Panc1 (cell line): ENCODE measurements around the gene DAO.

Experiments
- POLR2AphosphoS5 ChIP-seq: IDR thresholded peaks from 2 replicates; pipeline ENCODE4 v1.6.1; 2012; ENCODE audit warnings: mild to moderate bottlenecking, low read depth, low read length, moderate library complexity
- SIN3A ChIP-seq: IDR thresholded peaks from 2 replicates; pipeline ENCODE4 v1.6.1; 2012; ENCODE audit warnings: low read depth, mild to moderate bottlenecking, low read length, moderate library complexity, borderline replicate concordance; ENCODE audit not compliant: insufficient read depth
- TCF7L2 ChIP-seq: IDR thresholded peaks from 2 replicates; pipeline ENCODE4 v1.6.1; 2011; ENCODE audit warnings: mild to moderate bottlenecking, low read depth, low read length, inconsistent platforms
- TF ChIP-seq, protein P1 (sequence below), 2 experiments: IDR thresholded peaks; 2 replicates each; pipeline ENCODE4 v1.6.1; 2011 to 2012; ENCODE audit warnings: low read depth in 2 of 2, control low read depth in 1 of 2, low read length in 1 of 2, mild to moderate bottlenecking in 1 of 2, moderate library complexity in 1 of 2; ENCODE audit not compliant: insufficient read depth in 1 of 2
- TF ChIP-seq, protein P2 (sequence below): fragments of 450-650 bp; IDR thresholded peaks from 2 replicates; pipeline ENCODE4 v1.5.1; 2017; ENCODE audit warnings: mild to moderate bottlenecking

DNA sequence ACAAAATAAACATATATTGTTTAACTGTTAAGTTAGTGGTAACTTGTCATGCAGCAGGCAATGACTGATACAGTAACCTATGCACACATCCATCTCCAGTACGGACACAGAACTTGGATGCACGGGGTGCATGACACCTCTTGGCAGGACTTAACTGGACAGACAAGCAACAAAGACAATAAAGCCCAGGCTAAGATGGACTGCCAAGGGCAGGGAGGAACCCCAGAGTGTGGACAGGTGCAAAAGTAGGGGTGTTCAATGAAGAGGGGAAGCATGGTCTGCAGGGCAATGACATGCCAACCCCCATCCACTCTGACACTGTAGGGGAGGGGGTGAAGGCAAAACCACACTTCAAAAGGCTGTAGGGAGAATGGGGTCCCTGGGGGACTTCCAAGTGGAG is 34.2 kb upstream of the DAO start:
- TF ChIP-seq, protein P1, sequence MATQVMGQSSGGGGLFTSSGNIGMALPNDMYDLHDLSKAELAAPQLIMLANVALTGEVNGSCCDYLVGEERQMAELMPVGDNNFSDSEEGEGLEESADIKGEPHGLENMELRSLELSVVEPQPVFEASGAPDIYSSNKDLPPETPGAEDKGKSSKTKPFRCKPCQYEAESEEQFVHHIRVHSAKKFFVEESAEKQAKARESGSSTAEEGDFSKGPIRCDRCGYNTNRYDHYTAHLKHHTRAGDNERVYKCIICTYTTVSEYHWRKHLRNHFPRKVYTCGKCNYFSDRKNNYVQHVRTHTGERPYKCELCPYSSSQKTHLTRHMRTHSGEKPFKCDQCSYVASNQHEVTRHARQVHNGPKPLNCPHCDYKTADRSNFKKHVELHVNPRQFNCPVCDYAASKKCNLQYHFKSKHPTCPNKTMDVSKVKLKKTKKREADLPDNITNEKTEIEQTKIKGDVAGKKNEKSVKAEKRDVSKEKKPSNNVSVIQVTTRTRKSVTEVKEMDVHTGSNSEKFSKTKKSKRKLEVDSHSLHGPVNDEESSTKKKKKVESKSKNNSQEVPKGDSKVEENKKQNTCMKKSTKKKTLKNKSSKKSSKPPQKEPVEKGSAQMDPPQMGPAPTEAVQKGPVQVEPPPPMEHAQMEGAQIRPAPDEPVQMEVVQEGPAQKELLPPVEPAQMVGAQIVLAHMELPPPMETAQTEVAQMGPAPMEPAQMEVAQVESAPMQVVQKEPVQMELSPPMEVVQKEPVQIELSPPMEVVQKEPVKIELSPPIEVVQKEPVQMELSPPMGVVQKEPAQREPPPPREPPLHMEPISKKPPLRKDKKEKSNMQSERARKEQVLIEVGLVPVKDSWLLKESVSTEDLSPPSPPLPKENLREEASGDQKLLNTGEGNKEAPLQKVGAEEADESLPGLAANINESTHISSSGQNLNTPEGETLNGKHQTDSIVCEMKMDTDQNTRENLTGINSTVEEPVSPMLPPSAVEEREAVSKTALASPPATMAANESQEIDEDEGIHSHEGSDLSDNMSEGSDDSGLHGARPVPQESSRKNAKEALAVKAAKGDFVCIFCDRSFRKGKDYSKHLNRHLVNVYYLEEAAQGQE (IDR thresholded peaks at IDR 0.05; ENCODE audit: insufficient read depth in 1 of 2, low read depth in 2 of 2, low read length in 1 of 2) = no peak
- TF ChIP-seq, protein P2, sequence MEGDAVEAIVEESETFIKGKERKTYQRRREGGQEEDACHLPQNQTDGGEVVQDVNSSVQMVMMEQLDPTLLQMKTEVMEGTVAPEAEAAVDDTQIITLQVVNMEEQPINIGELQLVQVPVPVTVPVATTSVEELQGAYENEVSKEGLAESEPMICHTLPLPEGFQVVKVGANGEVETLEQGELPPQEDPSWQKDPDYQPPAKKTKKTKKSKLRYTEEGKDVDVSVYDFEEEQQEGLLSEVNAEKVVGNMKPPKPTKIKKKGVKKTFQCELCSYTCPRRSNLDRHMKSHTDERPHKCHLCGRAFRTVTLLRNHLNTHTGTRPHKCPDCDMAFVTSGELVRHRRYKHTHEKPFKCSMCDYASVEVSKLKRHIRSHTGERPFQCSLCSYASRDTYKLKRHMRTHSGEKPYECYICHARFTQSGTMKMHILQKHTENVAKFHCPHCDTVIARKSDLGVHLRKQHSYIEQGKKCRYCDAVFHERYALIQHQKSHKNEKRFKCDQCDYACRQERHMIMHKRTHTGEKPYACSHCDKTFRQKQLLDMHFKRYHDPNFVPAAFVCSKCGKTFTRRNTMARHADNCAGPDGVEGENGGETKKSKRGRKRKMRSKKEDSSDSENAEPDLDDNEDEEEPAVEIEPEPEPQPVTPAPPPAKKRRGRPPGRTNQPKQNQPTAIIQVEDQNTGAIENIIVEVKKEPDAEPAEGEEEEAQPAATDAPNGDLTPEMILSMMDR = no peak
- TF ChIP-seq TCF7L2 (no peak), POLR2AphosphoS5 (no peak), SIN3A (no peak)
